ENCODE data around the gene DICER1.

DICER1 gene

DNA sequence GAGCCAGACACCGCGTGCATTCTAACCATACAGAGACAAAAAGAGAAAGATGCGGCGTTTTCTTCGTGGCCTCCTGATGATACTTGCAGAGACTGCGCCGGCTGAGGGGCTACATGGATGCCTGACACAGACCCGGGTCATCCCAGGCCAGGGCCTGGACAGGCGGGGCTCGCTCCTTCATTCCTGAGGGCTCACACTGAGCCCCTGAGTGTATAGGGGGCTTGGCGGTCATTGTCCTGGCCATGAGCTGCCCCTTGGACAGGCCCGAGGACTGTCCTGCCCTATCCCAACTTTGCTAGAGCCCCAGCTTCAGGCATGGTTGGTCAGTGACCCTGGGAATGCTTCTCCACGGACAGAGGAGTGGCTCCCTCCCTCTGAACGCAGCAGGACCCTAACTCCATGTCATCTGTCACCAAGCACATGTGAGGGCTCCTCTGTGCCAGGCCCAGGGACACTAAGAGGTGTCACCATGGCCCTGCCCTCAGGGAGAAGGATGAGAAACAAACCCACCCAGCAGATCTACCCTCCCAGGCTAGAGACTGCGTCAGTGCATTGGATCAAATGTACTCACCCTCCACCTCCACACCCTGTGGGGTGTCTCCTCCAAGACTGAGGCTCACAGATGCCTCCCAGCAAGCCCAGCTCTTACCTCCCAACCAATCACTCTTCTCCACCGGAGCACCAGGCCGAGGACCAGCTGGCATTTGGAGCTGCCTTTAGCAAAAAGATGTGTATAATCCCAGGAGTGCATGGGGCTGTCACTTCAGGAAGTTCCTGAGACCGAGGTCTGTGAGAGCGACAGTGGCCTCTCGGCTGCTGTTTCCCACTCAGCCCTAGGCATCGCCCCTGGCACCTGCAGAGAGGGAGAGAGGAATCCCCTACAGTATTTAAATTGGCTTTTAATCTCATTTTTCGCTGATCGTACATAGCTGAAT lies 102.7 kb downstream of the DICER1 start:
- no peak for DNase-seq

DNA sequence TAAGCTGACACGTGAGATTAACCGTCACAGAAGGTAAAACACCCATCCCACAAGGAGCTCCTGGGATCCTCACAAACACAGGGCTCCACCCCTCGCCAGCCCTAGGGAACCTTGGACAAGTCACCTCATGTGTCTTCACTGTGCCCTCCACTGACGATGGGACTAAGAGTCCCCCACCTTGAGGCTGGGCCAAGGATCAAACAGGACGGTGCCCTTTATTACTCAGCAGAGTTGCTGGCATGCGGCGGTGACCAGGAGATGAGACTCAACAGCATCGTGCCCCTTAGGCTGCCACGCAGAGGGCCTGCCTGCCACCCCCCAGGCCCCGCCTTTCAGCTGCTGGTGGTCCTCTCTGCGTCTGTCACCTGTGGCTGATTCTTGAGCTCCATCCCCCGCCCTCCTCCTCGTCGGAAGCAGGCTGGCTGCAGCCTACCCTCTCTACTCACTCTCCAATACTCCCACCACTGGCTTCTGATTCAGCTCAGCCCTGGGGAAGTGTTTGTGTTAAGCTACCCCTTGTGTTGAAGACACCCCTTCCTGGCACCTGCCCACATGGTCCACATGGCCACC lies 105.2 kb downstream of the DICER1 start:
- no peak for DNase-seq

DNA sequence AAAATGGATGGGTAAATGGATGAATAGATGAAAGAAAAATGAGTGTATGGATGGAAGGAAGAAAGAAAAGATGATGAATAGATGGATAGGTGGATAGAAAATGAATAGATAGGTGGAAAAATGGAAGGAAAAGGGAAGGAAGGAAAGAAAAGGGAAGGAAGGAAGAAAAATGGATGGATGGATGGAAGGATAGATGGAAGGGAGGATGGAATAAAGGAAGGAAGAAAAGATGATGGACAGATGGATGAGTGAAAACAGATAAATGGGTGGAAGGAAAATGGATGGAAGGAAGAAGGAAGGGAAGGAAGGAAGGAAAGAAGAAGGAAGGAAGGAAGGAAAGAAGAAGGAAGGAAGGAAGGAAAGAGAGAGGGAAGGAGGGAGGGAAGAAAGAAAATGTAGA lies 107.4 kb downstream of the DICER1 start:
- no peak for DNase-seq

DNA sequence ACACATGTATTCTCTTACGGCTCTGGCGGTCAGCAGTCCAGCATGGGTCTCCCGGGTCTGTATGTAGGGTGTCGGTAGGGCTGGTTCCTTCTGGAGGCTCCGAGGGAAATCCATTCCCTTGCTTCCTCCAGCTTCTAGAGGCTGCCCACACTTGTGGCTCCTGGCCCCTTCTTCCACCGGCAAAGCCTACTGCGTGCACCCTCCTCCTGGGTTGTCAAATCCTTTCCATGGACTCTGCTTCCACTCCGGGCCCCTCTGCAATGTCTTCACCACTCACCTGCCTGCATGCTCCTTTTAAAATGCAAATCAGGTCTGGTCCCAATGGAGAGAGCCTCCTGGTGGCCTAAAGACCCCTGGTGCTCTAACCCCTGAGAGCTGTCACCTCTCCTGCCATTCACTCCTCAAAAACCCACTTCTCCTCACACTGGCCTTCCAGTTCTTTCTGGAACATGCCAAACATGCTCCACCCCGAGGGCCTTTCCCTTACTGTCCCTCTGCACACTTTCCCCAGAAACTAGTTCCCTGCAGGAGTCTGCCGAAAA lies 108.5 kb downstream of the DICER1 start:
- DNase-seq, result no peak

DNA sequence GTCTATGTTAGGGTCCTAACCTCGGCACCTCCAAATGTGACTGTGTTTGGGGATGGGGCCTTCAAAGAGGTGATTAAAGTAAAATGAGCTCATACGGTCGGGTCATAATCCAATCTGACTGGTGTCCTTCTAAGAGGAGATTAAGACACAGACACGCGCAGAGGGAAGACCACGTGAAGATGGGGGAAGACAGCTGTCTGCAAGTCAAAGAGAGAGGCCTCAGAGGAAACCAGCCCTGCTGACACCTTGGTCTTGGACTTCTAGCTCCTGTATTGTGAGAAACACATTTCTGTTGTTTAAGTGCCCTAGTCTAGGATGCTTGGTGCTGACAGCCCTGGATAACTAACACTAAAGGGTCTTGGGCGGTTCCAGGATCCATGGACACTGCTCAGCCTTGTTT lies 109.6 kb downstream of the DICER1 start:
- no peak for DNase-seq

DNA sequence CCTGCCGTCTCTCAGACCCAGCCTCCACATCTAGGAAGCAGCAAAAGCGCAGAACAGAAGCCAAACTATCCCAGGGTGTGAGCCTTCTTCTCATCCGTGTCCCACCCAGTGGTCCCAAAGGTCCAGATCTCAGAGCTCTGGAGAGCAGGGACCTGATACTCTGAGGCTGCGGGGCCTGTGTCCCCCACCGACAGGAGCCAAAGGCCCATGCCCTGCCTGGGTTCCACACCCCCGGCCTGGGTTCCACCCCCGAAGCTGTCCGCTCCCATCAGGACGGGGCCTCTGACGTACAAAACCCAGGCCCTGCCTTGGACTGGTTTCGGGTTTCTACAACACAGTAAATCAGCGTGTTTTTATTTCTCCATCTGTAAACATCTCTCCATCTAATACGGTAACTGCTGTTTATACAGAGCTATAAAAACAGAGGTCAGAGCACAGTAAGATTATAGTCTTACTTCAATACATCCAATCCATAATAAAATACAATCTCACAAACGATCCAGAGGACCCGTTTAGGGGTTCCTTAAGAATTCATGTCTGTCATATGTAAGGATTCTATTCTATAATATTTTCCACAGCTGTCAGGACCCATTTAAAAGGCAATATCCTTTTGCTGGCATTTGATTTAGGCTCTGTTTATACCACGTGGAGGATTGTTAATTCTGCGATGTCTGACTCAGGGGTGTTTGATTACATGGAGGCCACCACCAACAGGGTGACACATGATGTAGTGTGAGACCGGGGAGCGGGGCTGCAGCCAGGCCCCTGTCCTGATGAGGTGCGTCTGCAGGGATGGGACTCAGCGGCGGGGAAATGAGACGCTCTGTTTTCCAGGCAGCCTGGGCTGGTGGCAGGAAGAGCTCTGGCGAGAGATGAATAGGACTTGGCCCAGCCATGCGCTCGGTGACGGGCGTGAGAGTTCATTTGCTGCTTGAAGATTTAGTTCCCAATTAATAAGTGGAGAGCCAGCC lies 110.3 kb downstream of the DICER1 start:
- DNase-seq, result no peak

DNA sequence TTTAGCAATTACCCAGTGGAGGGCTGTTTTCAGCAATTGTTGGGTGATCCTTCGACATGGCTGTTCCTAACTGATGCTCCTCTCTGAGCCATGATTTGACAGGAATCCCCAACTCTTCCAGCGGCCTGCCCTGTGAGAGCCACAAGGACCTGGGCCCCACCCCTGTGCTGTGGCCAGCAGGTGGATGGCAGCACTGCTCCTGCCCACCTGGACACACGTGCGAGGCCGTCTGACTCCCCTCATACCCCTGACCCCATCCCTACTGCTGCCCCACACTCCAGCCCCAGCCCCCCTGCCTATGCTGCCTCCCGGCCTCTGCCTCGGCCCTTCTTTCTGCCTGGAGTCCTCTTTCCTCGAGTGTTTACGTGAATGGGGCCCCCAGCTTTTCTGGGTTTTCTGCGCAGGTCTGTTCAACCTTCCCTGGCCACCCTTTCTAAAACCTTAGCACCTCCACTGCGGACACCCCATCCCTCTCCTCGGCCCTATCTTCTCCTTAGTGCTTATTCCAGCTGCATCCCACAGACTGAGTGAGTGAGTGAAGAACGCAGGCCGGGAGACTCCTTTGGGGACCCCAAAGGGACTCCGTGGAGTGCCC lies 111.4 kb downstream of the DICER1 start:
- DNase-seq, result no peak

DNA sequence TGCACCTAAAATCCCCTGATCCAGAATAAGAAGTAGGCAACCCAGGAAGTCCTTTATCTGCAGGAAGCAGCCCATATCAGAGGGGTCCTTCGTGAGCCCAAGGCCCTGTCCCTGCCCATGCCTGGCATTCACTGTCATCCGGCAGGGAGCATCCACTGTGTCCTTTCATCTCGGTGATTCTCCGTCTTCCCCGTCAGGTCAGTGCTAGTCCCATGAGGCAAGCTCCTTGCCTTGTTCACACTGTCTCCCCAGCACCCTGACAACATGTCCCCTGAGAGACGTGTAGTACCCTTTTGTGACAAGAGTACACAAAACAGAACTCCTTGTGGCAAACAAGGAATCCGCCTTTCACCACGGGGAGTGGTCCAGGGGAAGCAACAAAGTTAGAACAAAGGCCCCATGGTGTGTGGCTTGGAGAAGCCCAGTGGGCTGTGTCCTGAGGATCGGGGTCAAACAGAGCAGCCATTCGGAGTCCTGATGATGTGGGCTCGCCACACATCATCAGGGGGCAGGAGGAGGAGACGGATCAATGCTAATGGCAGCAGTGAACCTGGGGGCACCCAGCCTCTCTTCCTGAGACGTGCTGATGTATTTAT lies 112.1 kb downstream of the DICER1 start:
- no peak for DNase-seq

DNA sequence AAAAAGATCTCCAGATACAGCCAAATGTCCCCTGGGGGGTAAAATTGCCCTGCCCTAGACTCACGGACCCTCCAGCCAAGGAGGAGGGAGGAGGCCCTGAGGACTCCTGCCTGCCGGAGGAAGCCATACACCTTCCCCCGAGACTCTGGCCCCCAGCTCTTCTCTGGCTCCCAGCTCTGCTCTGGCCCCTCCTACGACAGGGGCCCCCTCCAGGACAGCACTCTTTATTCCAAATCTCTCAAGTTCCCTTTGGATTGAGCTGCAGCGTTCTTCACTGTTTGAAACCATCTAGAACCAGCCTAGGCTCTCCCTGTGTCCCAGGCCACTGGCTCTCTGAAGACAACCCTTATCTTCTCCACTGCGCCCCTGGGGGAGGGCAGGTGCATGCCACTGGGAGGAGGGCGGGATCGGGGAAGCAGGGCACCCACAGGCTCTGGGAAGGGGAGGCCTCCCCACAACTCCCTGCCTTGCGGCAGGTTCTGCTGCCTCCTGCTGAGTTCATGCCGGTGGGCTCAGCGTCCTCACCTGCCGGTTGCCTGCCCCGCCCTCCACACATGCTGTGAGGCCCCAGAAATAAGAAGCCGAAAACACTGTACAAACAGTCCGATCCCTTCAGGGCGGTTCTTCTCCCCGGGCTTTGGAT lies 112.7 kb downstream of the DICER1 start:
- no peak for DNase-seq

DNA sequence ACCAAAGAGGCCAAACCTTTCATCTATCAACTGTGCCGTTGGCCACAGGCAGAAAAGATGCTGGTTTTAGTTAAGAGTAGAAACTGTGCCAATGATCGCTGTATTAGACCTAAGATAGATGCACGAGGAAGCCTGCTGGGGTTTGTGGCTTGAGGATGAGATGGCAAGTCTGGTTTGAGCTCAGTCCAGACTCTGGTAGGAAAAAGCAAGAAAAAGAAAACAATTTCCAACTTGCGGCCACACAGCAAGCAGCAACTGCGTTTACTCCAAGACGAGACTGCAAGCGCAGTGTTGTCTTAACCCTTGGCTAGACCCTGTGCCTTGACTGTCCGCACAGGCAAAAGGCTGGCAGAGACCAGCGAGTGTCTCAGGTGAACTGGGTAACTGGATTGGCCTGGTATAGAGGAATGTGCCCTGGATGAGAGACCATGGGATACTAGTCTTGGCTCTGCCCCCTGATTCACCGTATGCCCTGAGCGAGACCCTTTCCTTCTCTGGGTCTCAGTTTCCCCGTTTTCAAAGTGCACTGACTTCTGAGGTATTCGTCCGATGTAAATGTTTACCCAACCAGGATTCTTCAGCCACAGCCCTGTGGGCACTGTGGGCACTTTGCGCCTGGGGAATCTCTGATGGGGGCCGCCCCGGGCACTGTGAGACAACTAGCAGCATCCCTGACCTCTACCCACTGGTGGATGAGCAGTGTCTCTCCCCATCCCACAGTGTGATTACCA lies 113.4 kb downstream of the DICER1 start:
- no peak for DNase-seq

DNA sequence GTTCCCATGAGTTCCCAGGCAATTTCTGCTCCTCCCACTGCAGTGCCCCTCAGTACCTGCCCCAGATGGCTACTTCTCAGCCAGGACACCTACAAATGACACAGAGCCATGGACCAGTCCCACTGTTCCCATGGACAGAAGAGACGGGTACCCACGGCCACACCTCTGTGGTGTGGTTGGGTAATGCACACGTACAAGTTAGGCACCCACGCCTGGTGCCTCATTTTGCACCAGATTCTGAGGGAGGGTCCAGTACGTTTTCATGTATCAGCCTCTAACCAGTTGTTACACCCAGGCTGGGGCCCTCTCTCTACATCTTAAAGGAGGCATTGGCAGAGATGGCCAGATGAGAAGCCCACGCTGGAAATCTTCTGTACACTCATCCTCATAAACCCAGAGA lies 114.0 kb downstream of the DICER1 start:
- DNase-seq, result no peak

DNA sequence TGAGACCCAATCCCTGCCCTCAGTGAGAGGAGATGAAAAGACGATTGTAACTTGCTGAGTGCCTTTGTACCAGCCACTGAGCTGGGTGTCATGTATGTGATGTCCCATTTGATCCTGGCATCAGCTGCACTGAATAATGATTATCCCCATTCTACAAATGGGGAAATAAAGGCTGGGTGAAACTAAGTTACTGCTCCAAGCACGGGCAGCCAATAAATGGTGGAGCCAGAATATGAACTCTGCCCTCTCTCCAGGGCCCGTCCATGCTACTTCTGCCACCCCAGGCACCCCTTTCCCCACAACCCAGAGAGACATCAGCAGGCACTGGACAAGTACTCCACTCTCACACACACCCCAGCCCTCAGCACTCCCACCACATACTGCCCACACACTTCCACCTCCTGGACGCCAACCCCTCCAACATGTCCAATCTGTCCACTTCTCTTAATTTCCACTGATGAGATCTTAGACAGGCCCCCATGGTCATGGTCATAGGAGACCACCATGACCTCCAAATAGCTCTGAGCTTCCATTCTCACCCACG lies 115.8 kb downstream of the DICER1 start:
- no peak for DNase-seq

DNA sequence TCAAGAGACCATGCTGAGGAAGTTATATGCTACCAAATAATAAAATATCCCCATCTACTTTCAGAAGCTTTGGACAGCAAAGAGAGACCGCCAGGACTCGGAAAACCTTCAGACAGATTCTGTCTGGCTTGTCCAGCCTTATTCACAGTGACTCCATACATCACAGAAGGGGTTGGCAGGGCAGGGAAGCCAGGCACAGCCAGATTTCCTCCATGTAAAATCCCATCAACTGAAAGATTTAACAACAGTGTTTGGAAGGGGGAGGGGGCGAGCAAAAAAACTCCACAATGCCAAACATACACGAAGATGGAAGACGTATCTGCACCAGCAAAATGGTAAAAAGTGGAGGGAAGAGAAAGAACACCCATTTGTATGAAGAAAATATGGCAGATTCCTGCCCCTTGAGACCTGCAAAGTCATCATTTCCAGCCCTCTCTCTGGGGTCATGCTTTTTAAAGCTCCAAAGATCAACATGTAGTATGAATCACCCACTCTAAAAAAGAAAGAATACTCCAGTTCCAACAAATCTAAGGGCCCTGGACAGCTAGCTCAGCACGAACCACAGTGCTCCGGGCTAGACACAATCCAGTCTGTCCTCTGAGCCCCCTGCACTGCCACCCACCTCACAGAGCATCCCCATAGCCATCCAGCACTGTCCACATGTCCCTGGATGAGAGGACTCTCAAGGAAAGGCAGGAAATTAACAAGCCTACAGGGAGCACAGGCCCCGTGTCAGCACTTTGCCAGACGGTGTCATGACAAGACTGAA lies 116.4 kb downstream of the DICER1 start:
- DNase-seq, result no peak

DNA sequence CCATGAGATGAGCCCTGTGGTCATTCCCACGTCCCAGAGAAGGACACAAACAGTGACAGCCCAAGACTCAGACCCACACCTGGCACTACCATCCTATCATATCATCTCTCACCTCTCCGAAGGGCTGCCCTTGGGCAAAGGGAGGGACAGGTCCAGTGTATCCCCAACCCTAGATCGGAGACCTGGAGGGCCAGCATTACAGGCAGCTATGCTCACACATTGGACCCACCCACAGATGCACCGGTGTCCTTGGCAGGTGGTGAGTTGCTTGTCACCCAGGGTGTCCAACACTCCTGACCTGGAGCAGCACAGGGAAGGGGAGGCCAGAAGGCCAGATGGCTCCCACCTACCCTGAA lies 117.4 kb downstream of the DICER1 start:
- DNase-seq, result no peak

DNA sequence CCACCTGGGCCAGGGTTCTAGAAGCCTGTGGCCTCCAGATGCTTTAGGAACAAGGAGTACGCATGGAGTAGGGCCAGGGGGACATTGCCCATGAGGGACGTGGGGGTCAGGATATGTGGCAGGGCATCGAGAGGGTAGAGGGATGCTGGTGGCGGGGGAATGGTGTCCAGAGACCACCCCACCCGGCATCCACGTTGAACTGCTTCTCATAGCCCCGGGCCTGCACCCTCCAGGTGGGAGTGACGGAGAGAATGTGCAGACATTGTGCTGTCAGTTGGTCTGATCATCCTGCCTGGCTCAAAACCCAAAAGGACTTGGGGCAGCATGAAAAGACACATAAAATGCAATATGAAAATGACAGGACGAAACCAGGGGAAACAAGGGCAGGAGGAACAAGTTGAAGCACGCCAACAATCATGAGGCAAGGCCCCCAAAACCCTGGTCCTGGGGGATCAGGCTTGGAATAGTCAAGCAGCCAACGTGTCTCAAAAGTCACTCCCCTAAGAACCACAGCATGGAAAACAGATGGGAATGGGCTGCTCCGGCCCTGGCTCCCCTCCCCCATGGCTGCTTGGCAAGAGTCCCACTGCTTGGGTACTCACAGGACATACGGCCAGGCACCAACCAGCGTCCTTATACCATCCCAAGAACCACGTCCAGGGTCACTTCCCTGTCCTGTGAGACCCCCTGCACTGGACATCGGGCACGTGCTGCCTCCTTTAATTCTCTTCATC lies 117.9 kb downstream of the DICER1 start:
- no peak for DNase-seq

DNA sequence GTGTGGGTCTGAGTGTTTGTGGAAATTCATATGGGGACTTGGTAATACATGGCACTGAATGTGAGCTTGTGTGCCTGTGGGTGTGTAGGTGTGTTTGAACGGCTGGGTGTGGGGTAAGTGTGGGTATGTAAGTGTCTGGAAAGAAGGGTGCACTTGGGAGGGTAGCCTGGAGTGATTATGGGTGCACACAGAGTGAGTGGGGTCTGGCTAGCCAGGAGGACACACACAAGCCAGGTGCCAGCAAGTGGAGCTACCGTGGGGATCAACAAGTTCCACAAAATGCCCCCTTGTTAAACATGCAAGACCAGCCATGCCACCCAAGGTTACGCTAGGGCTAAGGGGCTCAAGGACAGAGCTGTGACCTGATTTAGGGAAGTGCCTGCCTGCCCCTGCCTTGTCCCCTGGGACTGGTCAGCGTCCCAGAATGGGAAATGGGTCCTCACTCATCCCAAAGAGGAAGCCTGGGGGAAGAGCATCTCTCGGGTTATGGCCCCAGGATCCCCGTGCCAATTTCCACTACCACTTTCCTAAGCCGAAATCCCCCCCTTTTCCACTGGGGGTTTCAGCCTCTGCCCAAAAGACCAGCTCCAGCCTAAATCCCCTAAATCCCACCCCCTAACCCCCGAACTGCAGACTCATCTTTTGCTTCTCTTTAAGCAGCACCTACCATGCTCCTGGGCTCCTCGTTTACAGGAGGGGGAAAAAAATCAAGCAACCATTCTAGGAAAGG lies 118.6 kb downstream of the DICER1 start:
- no peak for DNase-seq

DNA sequence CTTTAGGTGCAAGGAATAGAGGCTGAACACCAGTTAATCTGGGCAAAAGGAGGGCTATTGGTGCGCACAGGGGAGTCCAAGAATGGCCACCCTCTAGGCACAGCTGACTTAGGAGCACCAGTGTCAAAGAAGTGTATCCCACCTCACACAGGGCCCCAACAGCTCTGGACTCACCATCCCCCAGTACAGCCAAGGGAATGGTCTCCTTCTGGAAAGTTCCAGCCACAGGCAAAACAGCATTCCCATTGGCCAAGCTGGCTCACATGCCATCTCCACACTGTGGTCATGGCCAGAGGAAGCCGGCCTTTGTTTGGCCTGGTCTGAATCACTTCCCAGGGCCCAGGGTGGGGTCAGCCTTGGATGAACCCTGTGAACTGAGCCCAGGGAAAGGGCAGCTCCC lies 120.1 kb downstream of the DICER1 start:
- no peak for DNase-seq

Measured in midbrain (tissue), 1 donor.